Activated CD4-positive, alpha-beta T cell treated with anti-CD3 and anti-CD28 coated beads for 1 hour (primary cell): ENCODE results near the gene PPP1R9B.

Experiments
- DNase-seq: peaks from one replicate; pipeline ENCODE4 v3.0.0-alpha.2; 2020

The PPP1R9B gene

GRCh38 chr17:50186661-50187393, 36.4 kb upstream of the PPP1R9B start:
- no peak for DNase-seq

- DNase-seq: no peak
Observed at GRCh38 chr17:50185631-50186471, 35.4 kb upstream of the PPP1R9B start.

- no peak for DNase-seq
Observed at GRCh38 chr17:50184611-50185398, 34.3 kb upstream of the PPP1R9B start.

- DNase-seq: no peak
Observed at GRCh38 chr17:50184064-50184463, 33.6 kb upstream of the PPP1R9B start.

- DNase-seq: no peak
Observed at GRCh38 chr17:50183421-50183994, 33.0 kb upstream of the PPP1R9B start.

- DNase-seq: no peak
Observed at GRCh38 chr17:50182783-50183420, 32.4 kb upstream of the PPP1R9B start.

GRCh38 chr17:50181591-50182560, 31.4 kb upstream of the PPP1R9B start:
- no peak for DNase-seq

- DNase-seq: no peak
Observed at GRCh38 chr17:50181144-50181543, 30.7 kb upstream of the PPP1R9B start.

GRCh38 chr17:50180620-50181019, 30.1 kb upstream of the PPP1R9B start:
- no peak for DNase-seq

GRCh38 chr17:50180111-50180510, 29.6 kb upstream of the PPP1R9B start:
- DNase-seq: no peak

GRCh38 chr17:50177983-50178834, 27.7 kb upstream of the PPP1R9B start:
- peak; percentile 28 for DNase-seq

- DNase-seq: no peak
Observed at GRCh38 chr17:50177476-50177875, 27.0 kb upstream of the PPP1R9B start.

GRCh38 chr17:50176559-50177357, 26.3 kb upstream of the PPP1R9B start:
- no peak for DNase-seq

- no peak for DNase-seq
Observed at GRCh38 chr17:50175035-50175807, 24.7 kb upstream of the PPP1R9B start.

- DNase-seq: no peak
Observed at GRCh38 chr17:50174444-50174843, 24.0 kb upstream of the PPP1R9B start.

- no peak for DNase-seq
Observed at GRCh38 chr17:50173335-50173941, 23.0 kb upstream of the PPP1R9B start.

- no peak for DNase-seq
Observed at GRCh38 chr17:50172936-50173334, 22.5 kb upstream of the PPP1R9B start.

GRCh38 chr17:50172130-50172529, 21.7 kb upstream of the PPP1R9B start:
- DNase-seq: no peak
